PC-3 (cell line): Measurements from ENCODE around the gene CENPO.

Source experiments
- EZH2phosphoT487 ChIP-seq: fragments of 300-600 bp; sonication (generic); IDR thresholded peaks from 2 replicates; pipeline ENCODE4 v1.6.1; 2018; ENCODE audit warnings: mild to moderate bottlenecking, antibody characterized with exemption, low read length, borderline replicate concordance
- TF ChIP-seq, protein P1 (sequence below): fragments of 300-600 bp; sonication (generic); conservative IDR thresholded peaks from 2 replicates; pipeline ENCODE4 v1.5.1; 2017; ENCODE audit warnings: antibody characterized with exemption, low read depth, mild to moderate bottlenecking, low read length

DNA sequence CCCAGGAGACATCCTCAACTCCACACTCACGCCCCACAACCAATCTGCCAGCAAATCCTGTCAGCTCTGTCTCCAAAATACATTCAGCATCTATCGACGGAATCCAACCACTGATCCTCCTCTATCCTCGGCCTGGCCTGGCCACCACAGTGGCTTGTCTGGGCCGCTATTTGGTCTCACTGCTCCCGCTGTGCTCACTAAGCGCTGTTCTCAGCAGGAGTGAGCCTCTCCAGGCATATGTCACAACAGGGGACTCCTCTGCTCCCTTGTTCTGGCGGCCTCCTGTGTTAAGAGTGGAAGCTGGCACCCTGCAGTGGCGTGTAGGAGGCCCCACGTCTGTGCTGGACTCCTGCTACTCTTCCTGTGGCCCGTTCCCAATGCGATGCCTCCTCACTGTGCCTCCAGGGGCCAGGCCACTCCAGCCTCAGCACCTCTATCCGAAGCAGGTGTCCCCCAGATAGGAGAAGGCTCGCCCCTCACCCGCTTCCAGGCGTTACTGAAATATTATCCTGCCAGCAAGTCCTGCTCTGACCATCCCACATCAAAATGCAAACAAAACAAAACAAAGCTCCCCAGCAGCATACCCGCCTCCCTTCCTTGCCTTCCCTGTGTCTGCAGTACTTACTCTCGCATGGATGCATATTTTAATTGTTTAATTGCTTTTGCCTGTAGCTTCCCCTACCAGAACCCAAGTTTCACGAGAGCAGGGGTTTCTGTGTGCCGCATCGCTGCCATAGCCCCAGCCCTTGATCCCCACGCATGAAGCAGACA is 39.9 kb downstream of the CENPO start:
- TF ChIP-seq, protein P1, sequence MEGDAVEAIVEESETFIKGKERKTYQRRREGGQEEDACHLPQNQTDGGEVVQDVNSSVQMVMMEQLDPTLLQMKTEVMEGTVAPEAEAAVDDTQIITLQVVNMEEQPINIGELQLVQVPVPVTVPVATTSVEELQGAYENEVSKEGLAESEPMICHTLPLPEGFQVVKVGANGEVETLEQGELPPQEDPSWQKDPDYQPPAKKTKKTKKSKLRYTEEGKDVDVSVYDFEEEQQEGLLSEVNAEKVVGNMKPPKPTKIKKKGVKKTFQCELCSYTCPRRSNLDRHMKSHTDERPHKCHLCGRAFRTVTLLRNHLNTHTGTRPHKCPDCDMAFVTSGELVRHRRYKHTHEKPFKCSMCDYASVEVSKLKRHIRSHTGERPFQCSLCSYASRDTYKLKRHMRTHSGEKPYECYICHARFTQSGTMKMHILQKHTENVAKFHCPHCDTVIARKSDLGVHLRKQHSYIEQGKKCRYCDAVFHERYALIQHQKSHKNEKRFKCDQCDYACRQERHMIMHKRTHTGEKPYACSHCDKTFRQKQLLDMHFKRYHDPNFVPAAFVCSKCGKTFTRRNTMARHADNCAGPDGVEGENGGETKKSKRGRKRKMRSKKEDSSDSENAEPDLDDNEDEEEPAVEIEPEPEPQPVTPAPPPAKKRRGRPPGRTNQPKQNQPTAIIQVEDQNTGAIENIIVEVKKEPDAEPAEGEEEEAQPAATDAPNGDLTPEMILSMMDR = no peak
- TF ChIP-seq EZH2phosphoT487 = no peak
